ENCODE measurements around the gene SMYD3.

GRCh38 chr1:246338098-246338497 lies 169.0 kb downstream of the SMYD3 start:
- no peak for TF ChIP-seq CTCF (IDR thresholded peaks at IDR 0.05; ENCODE audit: poor library complexity)
- no peak for TF ChIP-seq EZH2phosphoT487 (IDR thresholded peaks at IDR 0.05; ENCODE audit: low read depth, severe bottlenecking, unreplicated experiment)
- no peak for TF ChIP-seq EZH2 (IDR thresholded peaks at IDR 0.05; ENCODE audit: borderline replicate concordance)

All from hepatocyte (in vitro differentiated cells).